ENCODE measurements around the gene HRAS. TPM values are rescaled to one million over a fixed set of nuclear protein-coding genes. Genes with fewer than 3 reads are reported as not detected.

The HRAS gene
- total RNA-seq, 1 experiment from 2014 or later, result 90.2 TPM

GRCh38 chr11:545171-545570, 9.8 kb upstream of the HRAS start:
- intact Hi-C loops (cut with micrococcal nuclease; ENCODE audit: unreplicated experiment), result no loop called here
- TF ChIP-seq CTCF (conservative IDR thresholded peaks at IDR 0.05; ENCODE audit: low read depth, low read length) (no peak), EZH2 (IDR thresholded peaks at IDR 0.05; ENCODE audit: borderline replicate concordance, low read depth, low read length, poor library complexity, severe bottlenecking) (no peak)
- Histone ChIP-seq H3K4me1 (ENCODE audit: insufficient read depth, low read length, poor library complexity, severe bottlenecking) (no peaks in the 10 kb centered on the region), H3K4me3 (ENCODE audit: low read depth, low read length, poor library complexity, severe bottlenecking) (no peak overlapping the region), H3K9me3 (ENCODE audit: low read depth, low read length, poor library complexity, severe bottlenecking) (no peaks in the 10 kb centered on the region), H3K36me3 (ENCODE audit: insufficient read depth, low read length, poor library complexity, severe bottlenecking) (no peaks in the 10 kb centered on the region), H3K27me3 (replicated peaks; ENCODE audit: insufficient read depth, low read depth, low read length, poor library complexity) (no peaks in the 10 kb centered on the region), H3K27ac (ENCODE audit: low read depth, low read length, poor library complexity, severe bottlenecking) (no peak overlapping the region)
- ChIA-PET CTCF (no interaction called here), POLR2A (ENCODE audit: low non-redundant PET) (no interaction called here)
- no peak for DNase-seq (ENCODE audit: low spot score)
- no TSS peak for BruUV-seq (replicated peaks)

- TF ChIP-seq CTCF (conservative IDR thresholded peaks at IDR 0.05; ENCODE audit: low read depth, low read length) (no peak), EZH2 (IDR thresholded peaks at IDR 0.05; ENCODE audit: borderline replicate concordance, low read depth, low read length, poor library complexity, severe bottlenecking) (no peak)
- Histone ChIP-seq H3K4me3 (ENCODE audit: low read depth, low read length, poor library complexity, severe bottlenecking) (no peak overlapping the region), H3K36me3 (ENCODE audit: insufficient read depth, low read length, poor library complexity, severe bottlenecking) (no peaks in the 10 kb centered on the region), H3K27me3 (replicated peaks; ENCODE audit: insufficient read depth, low read depth, low read length, poor library complexity) (no peaks in the 10 kb centered on the region), H3K9me3 (ENCODE audit: low read depth, low read length, poor library complexity, severe bottlenecking) (no peaks in the 10 kb centered on the region), H3K27ac (ENCODE audit: low read depth, low read length, poor library complexity, severe bottlenecking) (no peak overlapping the region), H3K4me1 (ENCODE audit: insufficient read depth, low read length, poor library complexity, severe bottlenecking) (no peaks in the 10 kb centered on the region)
- DNase-seq (ENCODE audit: low spot score), result no peak
- intact Hi-C loops (cut with micrococcal nuclease; ENCODE audit: unreplicated experiment), result no loop called here
- no TSS peak for BruUV-seq (replicated peaks)
- CTCF ChIA-PET, result no interaction called here
- POLR2A ChIA-PET (ENCODE audit: low non-redundant PET), result no interaction called here
Measured at GRCh38 chr11:544817-545166, 9.4 kb upstream of the HRAS start.

GRCh38 chr11:541433-541885, 6.1 kb upstream of the HRAS start:
- no peak overlapping the region for H3K27ac ChIP-seq (ENCODE audit: low read depth, low read length, poor library complexity, severe bottlenecking)
- intact Hi-C loops (cut with micrococcal nuclease; ENCODE audit: unreplicated experiment), result no loop called here
- no TSS peak for BruUV-seq (replicated peaks)

More at GRCh38 chr11:541433-541885, 6.1 kb upstream of the HRAS start:
- TF ChIP-seq CTCF (conservative IDR thresholded peaks at IDR 0.05; ENCODE audit: low read depth, low read length), result no peak
- no peak for TF ChIP-seq EZH2 (IDR thresholded peaks at IDR 0.05; ENCODE audit: borderline replicate concordance, low read depth, low read length, poor library complexity, severe bottlenecking)
- DNase-seq (ENCODE audit: low spot score), result no peak
- ChIA-PET POLR2A (ENCODE audit: low non-redundant PET) (no interaction called here), CTCF (no interaction called here)
- H3K36me3 ChIP-seq (ENCODE audit: insufficient read depth, low read length, poor library complexity, severe bottlenecking), result no peaks in the 10 kb centered on the region
- no peak overlapping the region for H3K4me3 ChIP-seq (ENCODE audit: low read depth, low read length, poor library complexity, severe bottlenecking)
- no peaks in the 10 kb centered on the region for H3K9me3 ChIP-seq (ENCODE audit: low read depth, low read length, poor library complexity, severe bottlenecking)
- no peaks in the 10 kb centered on the region for H3K27me3 ChIP-seq (replicated peaks; ENCODE audit: insufficient read depth, low read depth, low read length, poor library complexity)
- peaks cover 14% of the 10 kb centered on the region for H3K4me1 ChIP-seq (ENCODE audit: insufficient read depth, low read length, poor library complexity, severe bottlenecking)

Data from A673 (cell line).